HG02885 (cell line): Measurements from ENCODE around the gene SHISA6.
"Not testable (repeated sequence)": the region's sequence is repeated elsewhere in the genome, so short reads cannot be mapped to it uniquely, and the experiment has no call there.

Source experiments
- ATAC-seq: cut with Tn5 transposase; IDR thresholded peaks from one replicate; pipeline ENCODE4 v1.9.1; 2021; ENCODE audit warnings: mild to moderate bottlenecking; ENCODE audit not compliant: unreplicated experiment, poor library complexity

SHISA6 gene

DNA sequence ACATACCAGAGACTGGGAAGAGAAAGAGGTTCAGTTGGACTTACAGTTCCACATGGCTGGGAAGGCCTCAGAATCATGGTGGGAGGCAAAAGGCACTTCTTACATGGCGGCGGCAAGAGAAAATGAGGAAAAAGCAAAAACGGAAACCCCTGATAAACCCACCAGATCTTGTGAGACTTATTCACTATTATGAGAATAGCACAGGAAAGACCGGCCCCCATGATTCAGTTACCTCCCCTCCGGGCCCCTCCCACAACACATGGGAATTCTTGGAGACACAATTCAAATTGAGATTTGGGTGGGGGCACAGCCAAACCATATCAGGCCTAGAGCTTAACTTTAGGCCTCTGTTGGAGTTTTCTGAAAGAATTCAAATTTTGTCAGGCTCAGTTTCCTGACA, 60.9 kb downstream of the SHISA6 start:
- ATAC-seq: not testable (repeated sequence)

DNA sequence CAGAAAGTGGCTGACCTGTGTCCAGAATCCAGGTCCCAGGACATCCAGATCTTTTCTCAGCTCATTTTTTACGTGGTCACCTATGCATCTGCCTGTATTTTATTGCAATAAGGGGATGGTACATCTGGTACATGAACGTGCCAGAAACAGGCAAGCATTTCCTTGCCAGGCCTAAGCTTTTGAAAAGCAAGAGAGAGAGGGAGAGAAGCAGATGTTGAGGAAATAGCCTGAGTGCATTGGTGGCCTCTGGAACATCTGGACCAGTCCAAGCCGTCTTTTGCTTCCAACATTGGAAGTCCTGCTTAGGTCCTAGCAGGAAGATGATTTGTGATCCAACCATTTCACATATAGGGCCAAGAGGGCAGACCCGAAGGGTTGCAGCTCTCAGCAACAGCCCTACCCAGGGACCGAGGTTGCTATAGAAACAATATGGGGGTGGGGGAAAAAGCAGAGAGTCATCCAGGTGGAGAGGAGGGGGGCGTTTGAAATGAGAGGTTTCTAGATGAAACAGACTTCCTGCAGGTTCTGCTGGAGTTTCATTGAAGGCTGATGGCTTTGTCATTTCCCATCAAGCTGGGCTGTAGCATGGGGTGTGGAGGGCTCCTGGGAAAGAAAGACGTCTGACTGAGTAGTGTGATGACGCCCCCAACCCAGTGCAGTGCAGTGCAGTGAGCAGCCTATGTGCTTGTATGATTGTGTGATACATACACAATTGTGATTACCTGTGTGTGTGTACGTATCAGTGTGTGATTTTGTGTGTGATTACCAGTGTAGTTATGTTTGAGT, 61.6 kb downstream of the SHISA6 start:
- ATAC-seq: no peak

DNA sequence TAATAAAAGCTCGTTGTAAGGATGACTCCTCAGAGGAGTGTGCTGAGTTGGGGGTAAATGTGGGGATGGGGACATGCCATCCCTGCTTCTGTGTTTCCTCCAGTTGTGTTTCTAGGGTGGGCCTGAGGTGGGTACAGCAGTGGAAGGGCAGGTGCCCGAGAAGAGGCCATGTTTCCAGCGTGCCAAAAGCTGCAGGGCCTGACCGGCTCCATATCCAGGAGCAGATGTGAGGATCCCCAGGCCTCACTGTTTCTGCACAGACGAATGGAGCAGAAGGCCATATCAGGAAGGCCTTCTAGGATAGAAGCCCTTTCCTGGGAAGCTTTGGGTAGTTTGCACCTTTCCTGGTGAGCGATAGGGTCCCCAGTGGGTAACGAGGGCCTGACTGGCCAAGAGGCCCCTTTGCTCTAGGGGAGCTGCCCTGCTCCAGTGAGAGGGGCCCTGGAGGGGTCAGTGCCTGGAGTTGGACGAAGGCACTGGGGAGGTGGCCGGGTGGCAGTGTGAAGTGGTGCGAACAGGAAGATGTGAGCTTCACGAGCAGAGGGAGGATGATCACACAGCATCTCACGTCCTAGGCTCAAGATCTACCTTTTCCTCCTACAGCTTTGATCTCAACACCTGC, 62.9 kb downstream of the SHISA6 start:
- ATAC-seq: no peak

DNA sequence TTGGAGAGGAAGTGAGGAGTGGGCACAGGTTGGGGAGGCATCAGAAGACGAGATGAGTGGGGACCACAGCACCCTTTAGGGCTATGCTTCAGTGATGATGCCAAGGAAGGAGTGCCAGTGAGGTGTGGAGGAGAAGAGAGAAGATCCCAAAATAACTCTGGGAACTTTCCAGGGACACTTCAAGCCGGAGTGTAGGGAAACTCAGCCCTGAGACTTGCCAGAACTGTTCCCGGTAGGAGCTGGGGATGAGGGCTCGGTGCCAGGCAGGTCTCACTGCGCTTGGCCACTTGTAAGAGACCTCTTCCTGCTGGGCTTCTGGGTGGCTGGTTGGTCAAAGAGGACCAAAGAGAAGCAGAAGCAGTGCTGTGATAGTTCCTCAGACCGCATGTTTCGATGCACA, 63.6 kb downstream of the SHISA6 start:
- ATAC-seq: no peak

DNA sequence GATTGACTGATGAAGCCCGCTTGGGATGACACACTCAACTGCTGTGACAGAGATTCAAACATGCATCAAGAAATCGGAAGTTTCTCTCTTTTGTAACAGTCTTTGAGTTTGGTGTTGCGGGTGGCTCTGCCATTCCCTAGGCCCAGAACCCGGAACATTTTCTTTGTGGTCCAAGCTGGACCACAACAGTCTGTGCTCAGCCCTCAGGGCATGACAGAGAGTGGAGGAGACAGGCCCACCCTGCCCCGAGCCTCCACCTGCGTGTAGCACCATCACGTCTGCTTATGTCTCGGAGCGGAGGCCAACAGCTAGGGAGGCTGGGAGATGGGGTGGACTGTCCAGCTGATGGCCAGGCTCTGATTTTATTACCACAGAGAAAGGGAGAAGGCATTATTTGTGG, 64.5 kb downstream of the SHISA6 start:
- ATAC-seq: no peak

DNA sequence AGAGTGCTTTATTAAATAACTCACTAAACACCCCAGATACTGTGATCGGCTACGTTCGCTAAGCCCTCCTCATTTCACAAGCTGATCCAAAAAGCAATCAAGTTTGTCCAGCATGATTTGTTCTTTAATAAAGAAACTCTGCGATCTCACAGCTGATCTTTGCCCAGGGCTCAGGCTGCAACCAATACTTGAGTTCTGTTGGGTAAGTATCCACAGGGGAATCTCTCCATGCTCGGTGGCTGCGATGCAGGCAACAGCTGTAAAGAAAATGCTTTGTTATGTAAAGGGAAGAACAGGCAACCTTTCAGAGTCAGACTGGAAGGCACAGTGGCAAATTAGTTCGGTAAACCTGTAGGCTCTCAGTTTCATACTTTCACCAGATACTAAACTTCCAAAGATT, 67.5 kb downstream of the SHISA6 start:
- ATAC-seq: no peak

DNA sequence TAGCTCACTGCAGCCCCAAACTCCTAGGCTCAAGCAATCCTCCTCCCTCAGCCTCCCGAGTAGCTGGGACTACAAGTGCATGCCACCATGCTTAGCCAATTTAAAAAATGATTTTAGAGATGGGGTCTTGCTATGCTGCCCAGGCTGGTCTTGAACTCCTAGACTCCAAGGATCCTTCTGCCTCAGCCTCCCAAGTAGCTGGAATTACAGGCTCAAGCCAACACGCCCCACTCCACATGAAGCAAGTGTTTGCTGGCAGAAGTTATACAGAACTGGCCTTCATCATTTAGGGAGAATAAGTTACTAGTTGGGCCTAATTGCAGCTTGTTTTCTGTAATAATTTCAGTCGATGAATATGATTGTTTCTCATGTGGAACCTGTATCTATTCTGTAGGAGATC, 68.0 kb downstream of the SHISA6 start:
- no peak for ATAC-seq

DNA sequence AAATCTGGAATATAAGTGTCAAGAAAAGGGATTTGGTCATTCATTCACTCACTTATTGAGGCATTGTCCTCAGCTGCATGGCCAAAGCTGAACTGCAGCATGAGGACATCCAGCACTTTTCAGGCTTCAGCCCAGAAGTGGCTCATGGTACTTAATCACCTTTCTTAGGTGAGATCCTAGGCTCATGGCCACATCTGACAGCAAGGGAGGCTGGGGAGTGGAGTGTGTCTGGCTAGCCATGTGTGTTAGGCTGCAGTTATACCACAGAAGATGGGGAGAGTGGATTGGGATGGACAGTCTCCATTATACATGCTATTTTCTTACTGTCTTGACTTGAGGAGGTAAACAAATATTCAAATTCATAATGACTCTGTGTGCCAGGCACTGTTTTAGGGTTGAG, 68.8 kb downstream of the SHISA6 start:
- no peak for ATAC-seq

DNA sequence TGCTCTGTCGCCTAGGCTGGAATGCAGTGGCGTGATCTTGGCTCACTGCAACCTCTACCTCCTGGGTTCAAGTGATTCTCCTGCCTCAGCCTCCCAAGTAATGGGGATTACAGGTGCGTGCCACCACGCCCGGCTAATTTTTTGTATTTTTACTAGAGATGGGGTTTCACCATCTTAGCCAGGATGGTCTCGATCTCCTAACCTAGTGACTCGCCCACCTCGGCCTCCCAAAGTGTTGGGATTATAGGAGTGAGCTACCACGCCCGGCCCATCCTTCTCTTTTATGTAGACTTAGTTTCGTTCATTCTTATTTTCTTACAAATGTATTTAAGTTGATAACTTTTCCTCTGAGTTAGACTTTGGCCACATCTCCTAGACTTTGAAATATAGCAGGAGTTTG, 75.4 kb downstream of the SHISA6 start:
- ATAC-seq: not testable (repeated sequence)

DNA sequence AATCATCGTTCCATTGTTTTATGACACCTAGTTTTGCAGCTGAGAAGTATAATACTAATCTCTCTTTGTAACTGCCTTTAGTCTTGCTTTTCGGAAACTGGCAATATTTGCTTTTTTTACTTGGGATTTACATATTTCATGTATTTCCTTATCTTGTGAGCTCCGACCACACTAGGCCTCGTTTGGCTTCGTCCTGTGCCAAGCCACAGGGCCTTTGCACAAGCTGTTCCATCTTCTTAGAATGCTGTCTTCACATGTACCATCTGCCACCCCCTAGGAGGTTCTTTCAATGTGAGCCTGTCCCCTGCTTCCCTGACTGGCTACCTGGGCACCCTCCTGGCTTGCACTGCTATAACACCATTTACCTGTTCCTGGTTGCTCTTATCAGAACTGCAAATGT, 77.2 kb downstream of the SHISA6 start:
- ATAC-seq: no peak

DNA sequence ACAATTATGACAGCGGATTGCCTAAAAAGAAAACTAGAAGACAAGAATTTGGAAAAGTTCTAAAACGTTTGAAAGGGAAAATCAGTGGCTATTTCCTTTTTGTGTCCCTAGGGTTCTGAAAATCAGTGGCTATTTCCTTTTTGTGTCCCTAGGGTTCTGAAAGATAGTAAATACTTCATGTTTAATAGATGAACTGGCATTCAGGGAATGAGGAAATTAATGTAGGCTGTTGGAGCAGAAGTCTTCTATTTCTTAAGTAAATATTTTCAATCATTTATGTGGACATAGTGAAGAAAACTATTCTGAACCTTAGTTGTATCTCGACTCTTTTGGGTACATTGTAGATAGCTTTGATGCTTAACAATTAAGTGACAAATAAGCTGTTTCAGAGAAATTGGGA, 78.9 kb downstream of the SHISA6 start:
- ATAC-seq: no peak

DNA sequence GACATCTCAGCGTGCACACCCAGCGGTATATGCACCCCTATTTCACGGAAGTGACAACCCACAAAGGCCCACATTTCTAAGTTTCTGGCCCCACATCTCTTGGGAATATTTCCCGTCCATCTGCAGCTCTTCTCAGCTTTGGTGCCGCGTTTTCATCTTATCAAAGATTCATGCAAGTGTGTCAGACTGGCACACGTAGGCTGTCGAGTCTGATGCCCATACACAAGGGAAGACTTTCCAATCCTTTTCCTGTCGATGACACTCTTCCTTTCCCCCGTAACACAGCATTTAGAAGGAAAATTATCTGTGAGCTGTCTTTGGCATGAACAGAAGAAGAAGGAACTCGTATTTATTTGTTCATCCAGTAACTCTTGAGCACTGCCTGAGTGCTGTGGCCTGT, 83.0 kb downstream of the SHISA6 start:
- no peak for ATAC-seq

DNA sequence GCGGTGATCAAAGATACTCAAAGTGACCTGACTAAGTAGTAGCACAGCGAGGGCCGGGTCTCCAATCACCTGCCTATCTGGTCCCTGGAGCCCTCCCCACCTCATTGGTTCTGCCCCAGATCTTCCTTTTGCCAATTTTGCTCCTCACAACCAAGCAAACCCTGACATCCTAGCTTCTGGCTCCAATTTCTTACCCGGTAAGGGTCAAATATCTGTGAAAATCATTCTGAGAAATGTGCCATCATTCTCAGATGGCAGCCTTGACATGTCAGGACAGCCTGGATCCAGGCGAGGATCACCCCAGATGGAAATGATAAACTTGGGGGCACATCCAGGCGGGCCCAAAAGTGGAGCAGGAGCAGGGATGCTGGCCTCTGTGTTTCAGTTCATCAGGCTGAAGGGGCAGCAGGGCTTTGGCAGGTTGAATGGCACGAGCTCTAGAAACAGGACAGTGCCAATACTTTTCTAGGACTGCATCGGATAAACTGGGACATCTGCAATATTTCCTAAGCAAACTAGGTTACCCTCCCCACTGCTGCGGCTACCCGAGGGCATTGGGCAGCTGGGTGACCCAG, 83.9 kb downstream of the SHISA6 start:
- no peak for ATAC-seq

DNA sequence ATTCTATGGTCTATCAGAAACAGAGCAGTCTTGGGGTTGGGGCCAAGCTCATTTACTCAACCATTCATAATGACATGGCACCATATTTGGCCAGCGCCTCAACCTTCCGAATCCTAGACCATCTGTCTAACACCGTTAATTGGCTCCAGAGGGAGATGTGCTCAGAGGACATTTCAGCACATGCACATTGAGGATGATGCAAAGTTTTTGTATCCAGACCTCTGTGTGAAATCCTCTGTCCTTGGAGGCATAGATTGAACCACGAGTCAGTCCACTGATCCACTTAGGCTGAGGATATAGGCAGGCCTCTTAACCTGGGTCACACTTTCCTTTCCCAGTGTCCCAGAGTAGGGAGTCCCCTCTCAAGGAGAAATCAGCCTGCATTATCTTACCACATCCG, 85.5 kb downstream of the SHISA6 start:
- ATAC-seq: no peak

DNA sequence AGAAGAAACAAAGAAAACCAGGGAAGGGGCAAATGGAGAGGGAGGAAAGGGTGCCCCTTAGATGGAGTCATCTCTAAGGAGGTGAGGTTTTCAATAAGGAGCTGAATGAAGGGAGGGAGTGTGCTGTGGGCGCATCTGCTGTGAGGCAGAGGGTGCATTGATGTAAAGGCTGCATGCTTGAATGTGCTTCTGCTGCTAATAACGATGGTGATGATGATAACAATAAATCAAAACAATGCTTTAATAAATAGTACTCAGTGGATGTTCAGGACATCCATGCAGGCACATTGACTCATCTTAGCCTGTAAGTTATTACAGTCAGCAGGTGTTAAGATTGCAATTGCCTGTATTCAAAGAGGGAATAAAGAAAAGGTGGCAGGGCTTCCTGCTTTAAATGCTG, 87.8 kb downstream of the SHISA6 start:
- no peak for ATAC-seq

DNA sequence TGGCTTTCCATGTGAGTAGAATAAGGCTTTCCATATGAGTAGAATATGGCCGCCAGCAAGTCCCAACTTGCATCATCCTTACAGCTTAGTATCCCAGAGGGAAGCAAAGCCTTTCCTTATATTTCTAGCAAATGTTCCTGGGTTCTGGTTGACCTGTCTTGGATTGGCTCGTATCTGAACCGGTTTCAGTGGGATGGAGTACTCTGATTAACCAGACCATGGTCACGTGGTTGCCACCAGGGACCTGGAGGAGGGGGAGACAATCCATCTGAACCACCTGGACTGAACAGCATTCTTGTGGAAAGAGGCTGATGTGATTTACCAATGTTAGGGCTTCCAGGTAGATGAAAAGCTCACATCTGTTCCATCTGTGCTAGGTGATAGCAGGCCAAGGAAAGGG, 89.0 kb downstream of the SHISA6 start:
- ATAC-seq: no peak

DNA sequence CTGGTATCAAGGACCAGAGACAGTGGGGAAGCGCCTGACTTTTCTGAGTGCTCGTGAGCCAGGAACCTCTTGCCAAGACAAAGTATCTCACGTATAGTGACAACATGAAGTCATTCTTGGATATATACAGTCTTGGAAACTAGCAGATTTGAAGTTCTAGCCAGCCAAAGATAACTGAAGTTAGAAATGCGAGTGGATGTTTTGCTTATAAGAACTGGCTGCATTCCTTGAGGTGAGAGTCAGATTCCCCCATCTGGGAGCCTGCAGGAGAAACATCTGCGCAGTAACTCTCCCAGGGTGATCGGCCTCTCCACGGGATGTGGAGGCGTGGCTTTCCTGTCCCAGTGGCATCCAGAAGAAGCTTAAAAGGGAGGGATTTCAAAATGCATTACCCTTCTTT, 89.8 kb downstream of the SHISA6 start:
- no peak for ATAC-seq

DNA sequence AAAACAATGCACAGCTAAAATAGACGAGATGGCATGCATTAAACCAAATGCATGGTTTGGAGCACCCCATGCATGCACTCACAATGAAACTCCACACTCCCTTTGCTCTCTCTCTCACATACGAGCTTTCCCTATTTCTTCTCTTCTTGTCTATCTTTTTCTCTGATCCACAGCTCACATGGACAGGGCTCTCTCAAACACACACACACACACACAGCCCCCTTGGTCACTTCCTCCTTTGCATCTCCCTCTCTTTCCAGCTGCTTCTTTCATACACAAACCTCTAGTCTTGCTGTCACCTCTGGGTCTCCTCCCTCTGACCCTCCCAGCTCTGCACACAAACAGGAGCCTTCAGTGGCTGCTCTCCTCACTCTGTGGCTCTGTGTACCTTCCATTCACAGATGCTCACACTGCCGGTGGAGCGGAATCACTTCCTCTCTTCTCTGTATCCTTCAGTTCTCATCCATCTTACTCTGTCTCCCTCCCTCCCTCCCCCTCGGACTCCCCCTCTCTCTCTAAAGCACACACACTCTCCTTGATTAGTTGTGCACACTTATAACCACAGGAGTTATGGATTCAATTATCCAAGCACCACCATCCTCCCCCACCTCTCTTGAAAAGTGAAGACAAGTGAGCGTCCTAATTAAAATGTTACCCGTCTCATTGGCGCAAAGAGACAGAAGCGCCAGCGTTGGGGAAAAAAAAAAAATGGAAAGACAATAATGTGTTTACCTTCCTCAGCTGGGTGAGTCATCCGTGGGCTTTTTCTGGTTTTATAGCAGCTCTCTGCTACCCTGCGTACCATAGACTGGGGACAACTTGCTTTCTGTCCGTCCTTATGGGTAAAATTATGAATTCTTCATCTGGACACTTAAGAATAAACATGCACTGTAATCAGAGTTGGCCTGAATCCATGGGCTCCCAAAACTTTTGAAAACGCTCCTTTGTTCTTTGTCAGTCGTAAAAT, 90.8 kb downstream of the SHISA6 start:
- ATAC-seq: no peak

DNA sequence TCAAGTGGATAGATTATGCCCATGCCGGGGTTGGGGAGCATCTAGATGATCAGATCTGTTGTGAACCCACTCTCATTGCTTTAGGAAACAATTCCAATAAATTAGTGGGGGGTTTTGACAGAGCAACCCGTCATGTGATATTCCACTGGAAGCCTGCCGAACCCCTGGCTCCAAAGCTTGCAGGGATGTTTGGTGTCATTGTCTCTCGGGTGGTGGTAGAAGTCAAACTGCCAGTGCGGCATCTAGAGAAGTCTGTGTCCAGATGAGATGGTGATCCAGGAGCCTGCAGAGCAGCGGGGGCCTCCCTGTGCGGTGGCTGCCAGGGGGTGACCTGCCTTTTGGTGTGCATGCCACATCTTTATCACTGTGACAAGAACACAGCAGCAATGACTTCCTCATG, 91.7 kb downstream of the SHISA6 start:
- no peak for ATAC-seq

DNA sequence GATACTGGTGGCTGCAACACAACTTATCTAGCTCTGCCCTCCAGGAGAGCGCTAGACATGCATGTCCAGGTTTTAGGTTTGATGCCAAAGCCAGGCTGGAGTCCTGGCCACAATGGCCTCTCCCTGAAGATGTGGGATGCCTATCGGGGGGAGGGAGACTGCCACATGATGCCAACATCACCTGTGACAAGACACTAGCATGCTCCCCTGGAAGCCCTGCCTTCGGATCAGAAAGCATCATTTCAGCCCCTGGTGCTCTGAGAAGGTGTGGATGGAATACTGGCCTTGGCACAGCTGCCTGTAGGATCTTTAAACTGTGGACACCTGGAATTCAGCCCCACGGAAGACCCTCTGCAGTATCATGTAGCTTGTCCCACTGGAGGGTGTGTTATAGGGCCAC, 93.5 kb downstream of the SHISA6 start:
- no peak for ATAC-seq

DNA sequence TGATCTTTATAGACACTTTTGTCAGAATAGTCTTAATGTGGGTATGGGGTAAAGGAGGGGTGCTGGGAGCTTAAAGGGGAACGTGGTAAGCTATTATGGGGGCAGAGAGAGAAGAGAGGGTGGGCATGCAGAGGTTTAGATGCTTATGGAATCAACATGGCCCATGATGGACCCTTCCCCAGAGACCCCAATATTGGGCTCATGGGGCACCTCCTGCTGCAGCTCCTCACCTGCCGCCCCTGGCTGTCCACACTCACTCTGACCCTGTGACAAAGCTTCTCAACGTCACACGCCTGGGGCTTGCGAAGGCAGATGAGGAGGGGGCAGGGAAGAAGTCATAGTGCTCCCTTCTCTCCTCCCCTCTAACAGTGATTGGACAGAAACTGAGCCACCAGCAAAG, 95.3 kb downstream of the SHISA6 start:
- no peak for ATAC-seq
